ENCODE measurements around the gene NCAPG2.
A peak's percentile ranks its signal among the peaks of the same experiment; 100 is the strongest.

The NCAPG2 gene

GRCh38 chr7:158704524-158705233 is at the start of gene NCAPG2:
Gene NCAPG2 (minus strand): TSS chr7:158704804. CDS start chr7:158701899, 2,905 bp downstream.
- DNase-seq (ENCODE audit: low read depth) = peak; percentile 97

GRCh38 chr7:158753900-158754299 is 49.3 kb upstream of the NCAPG2 start:
- DNase-seq (ENCODE audit: low read depth) = no peak

GRCh38 chr7:158751751-158752150 is 47.1 kb upstream of the NCAPG2 start:
- no peak for DNase-seq (ENCODE audit: low read depth)

GRCh38 chr7:158751199-158751598 is 46.6 kb upstream of the NCAPG2 start:
- DNase-seq (ENCODE audit: low read depth) = no peak

- DNase-seq (ENCODE audit: low read depth) = no peak
Observed at GRCh38 chr7:158750702-158751101, 46.1 kb upstream of the NCAPG2 start.

GRCh38 chr7:158749396-158749795 is 44.8 kb upstream of the NCAPG2 start:
- DNase-seq (ENCODE audit: low read depth) = no peak

GRCh38 chr7:158748335-158748734 is 43.7 kb upstream of the NCAPG2 start:
- DNase-seq (ENCODE audit: low read depth) = no peak

- no peak for DNase-seq (ENCODE audit: low read depth)
Observed at GRCh38 chr7:158747408-158747807, 42.8 kb upstream of the NCAPG2 start.

GRCh38 chr7:158746957-158747356 is 42.4 kb upstream of the NCAPG2 start:
- DNase-seq (ENCODE audit: low read depth) = no peak

- DNase-seq (ENCODE audit: low read depth) = no peak
Observed at GRCh38 chr7:158745057-158745715, 40.6 kb upstream of the NCAPG2 start.

- no peak for DNase-seq (ENCODE audit: low read depth)
Observed at GRCh38 chr7:158744070-158744469, 39.5 kb upstream of the NCAPG2 start.

- DNase-seq (ENCODE audit: low read depth) = no peak
Observed at GRCh38 chr7:158743219-158743618, 38.6 kb upstream of the NCAPG2 start.

GRCh38 chr7:158742065-158742821 is 37.6 kb upstream of the NCAPG2 start:
- DNase-seq (ENCODE audit: low read depth) = no peak

- DNase-seq (ENCODE audit: low read depth) = no peak
Observed at GRCh38 chr7:158741294-158741666, 36.7 kb upstream of the NCAPG2 start.

- no peak for DNase-seq (ENCODE audit: low read depth)
Observed at GRCh38 chr7:158740657-158741293, 36.2 kb upstream of the NCAPG2 start.

- DNase-seq (ENCODE audit: low read depth) = no peak
Observed at GRCh38 chr7:158740013-158740656, 35.5 kb upstream of the NCAPG2 start.

- DNase-seq (ENCODE audit: low read depth) = no peak
Observed at GRCh38 chr7:158738841-158739240, 34.2 kb upstream of the NCAPG2 start.

GRCh38 chr7:158737064-158737695 is 32.6 kb upstream of the NCAPG2 start:
- DNase-seq (ENCODE audit: low read depth) = no peak

- no peak for DNase-seq (ENCODE audit: low read depth)
Observed at GRCh38 chr7:158735935-158736334, 31.3 kb upstream of the NCAPG2 start.

- DNase-seq (ENCODE audit: low read depth) = no peak
Observed at GRCh38 chr7:158734861-158735260, 30.3 kb upstream of the NCAPG2 start.

GRCh38 chr7:158733775-158734494 is 29.3 kb upstream of the NCAPG2 start:
- DNase-seq (ENCODE audit: low read depth) = no peak

All from stimulated activated CD8-positive, alpha-beta memory T cell treated with anti-CD3 and anti-CD28 coated beads, Interleukin-4, amount 100 ng/mL, for 24 hours (primary cell).